K562 (cell line): ENCODE measurements around the gene DAB1.

Source experiments
- ATF2 ChIP-seq: sonication (generic); formaldehyde crosslinking; IDR thresholded peaks from 2 replicates; pipeline ENCODE4 v1.8.1; 2022; ENCODE audit warnings: missing genetic modification reagents
- CREM ChIP-seq: IDR thresholded peaks from 2 replicates; pipeline ENCODE4 v1.6.1; 2014; ENCODE audit warnings: antibody characterized with exemption, low read depth
- EGR1 ChIP-seq: fragments of 450-650 bp; conservative IDR thresholded peaks from 2 replicates; pipeline ENCODE4 v1.6.1; 2017; ENCODE audit warnings: mild to moderate bottlenecking
- HDAC2 ChIP-seq: fragments of 450-650 bp; IDR thresholded peaks from 2 replicates; pipeline ENCODE4 v1.6.1; 2016; ENCODE audit warnings: mild to moderate bottlenecking
- JUND ChIP-seq, 2 experiments: IDR thresholded peaks; 2 replicates in 1 of 2; 3 replicates in 1 of 2; pipeline ENCODE4 v1.6.1; 2011; ENCODE audit warnings: borderline replicate concordance in 2 of 2, low read depth in 2 of 2, low read length in 2 of 2, improper control_type of control experiment in 1 of 2, missing biosample characterization in 1 of 2, missing genetic modification characterization in 1 of 2, missing genetic modification reagents in 1 of 2
- MXI1 ChIP-seq: IDR thresholded peaks from 2 replicates; pipeline ENCODE4 v1.6.1; 2011; ENCODE audit warnings: low read depth, mild to moderate bottlenecking, improper control_type of control experiment, low read length
- SAP30 ChIP-seq: fragments of 200-600 bp; sonication (generic); IDR thresholded peaks from 2 replicates; pipeline ENCODE4 v1.6.1; 2012; ENCODE audit warnings: borderline replicate concordance, low read depth, mild to moderate bottlenecking, moderate library complexity, low read length, control low read depth, inconsistent platforms; ENCODE audit not compliant: insufficient read depth, poor library complexity, severe bottlenecking
- TEAD4 ChIP-seq, 2 experiments: sonication (generic) in 1 of 2; formaldehyde crosslinking in 1 of 2; IDR thresholded peaks; 2 replicates each; pipeline versions ENCODE4 v1.6.1 to v1.8.0; 2012 to 2022; ENCODE audit warnings: borderline replicate concordance in 1 of 2, inconsistent platforms in 1 of 2, low read length in 1 of 2, mild to moderate bottlenecking in 1 of 2, missing genetic modification reagents in 1 of 2
- USF2 ChIP-seq: sonication (generic); formaldehyde crosslinking; IDR thresholded peaks from 2 replicates; pipeline ENCODE4 v1.5.0; 2020; ENCODE audit warnings: missing genetic modification reagents
- ZNF274 ChIP-seq: IDR thresholded peaks from 2 replicates; pipeline ENCODE4 v1.6.1; 2011; ENCODE audit warnings: low read depth, mild to moderate bottlenecking, low read length, moderate library complexity, borderline replicate concordance
- ZNF354B ChIP-seq: fragments of 250-450 bp; sonication (Bioruptor Pico); IDR thresholded peaks from 2 replicates; pipeline ENCODE4 v1.4.0; 2020
- TF ChIP-seq, protein P1 (sequence below): fragments of 250-450 bp; sonication (Bioruptor Pico); IDR thresholded peaks from 2 replicates; pipeline ENCODE4 v1.4.0; 2020; ENCODE audit warnings: mild to moderate bottlenecking, moderate library complexity
- TF ChIP-seq, protein P2 (sequence below), 3 experiments: IDR thresholded peaks in 2 of 3; conservative IDR thresholded peaks in 1 of 3; 2 replicates each; pipeline ENCODE4 v1.5.1; 2011 to 2012; ENCODE audit warnings: low read length in 3 of 3, mild to moderate bottlenecking in 3 of 3, control low read depth in 2 of 3, improper control_type of control experiment in 1 of 3, inconsistent platforms in 1 of 3, low read depth in 1 of 3, mixed read lengths in 1 of 3, moderate library complexity in 1 of 3; ENCODE audit not compliant: insufficient read depth in 2 of 3
- TF ChIP-seq, protein P3 (sequence below), 2 experiments: fragments of 450-650 bp; formaldehyde crosslinking in 1 of 2; IDR thresholded peaks; 2 replicates each; pipeline versions ENCODE4 v1.4.0 to v1.6.1; 2014 to 2020; ENCODE audit warnings: mild to moderate bottlenecking in 2 of 2, borderline replicate concordance in 1 of 2, low read depth in 1 of 2

- TF ChIP-seq ATF2 (no peak), TEAD4 (IDR thresholded peaks at IDR 0.05; ENCODE audit: low read length) (no peak), TEAD4 (CRISPR knock-in tag; IDR thresholded peaks at IDR 0.05; ENCODE audit: borderline replicate concordance) (no peak), HDAC2 (no peak), SAP30 (no peak), ZNF354B (no peak), USF2 (CRISPR knock-in tag) (no peak), CREM (no peak), EGR1 (no peak), JUND (IDR thresholded peaks at IDR 0.05; ENCODE audit: borderline replicate concordance, low read depth, low read length) (no peak), JUND (tag; IDR thresholded peaks at IDR 0.05; ENCODE audit: borderline replicate concordance, low read depth, low read length) (no peak), ZNF274 (no peak), MXI1 (no peak)
- TF ChIP-seq, protein P1, sequence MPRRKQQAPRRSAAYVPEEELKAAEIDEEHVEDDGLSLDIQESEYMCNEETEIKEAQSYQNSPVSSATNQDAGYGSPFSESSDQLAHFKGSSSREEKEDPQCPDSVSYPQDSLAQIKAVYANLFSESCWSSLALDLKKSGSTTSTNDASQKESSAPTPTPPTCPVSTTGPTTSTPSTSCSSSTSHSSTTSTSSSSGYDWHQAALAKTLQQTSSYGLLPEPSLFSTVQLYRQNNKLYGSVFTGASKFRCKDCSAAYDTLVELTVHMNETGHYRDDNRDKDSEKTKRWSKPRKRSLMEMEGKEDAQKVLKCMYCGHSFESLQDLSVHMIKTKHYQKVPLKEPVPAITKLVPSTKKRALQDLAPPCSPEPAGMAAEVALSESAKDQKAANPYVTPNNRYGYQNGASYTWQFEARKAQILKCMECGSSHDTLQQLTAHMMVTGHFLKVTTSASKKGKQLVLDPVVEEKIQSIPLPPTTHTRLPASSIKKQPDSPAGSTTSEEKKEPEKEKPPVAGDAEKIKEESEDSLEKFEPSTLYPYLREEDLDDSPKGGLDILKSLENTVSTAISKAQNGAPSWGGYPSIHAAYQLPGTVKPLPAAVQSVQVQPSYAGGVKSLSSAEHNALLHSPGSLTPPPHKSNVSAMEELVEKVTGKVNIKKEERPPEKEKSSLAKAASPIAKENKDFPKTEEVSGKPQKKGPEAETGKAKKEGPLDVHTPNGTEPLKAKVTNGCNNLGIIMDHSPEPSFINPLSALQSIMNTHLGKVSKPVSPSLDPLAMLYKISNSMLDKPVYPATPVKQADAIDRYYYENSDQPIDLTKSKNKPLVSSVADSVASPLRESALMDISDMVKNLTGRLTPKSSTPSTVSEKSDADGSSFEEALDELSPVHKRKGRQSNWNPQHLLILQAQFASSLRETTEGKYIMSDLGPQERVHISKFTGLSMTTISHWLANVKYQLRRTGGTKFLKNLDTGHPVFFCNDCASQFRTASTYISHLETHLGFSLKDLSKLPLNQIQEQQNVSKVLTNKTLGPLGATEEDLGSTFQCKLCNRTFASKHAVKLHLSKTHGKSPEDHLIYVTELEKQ (CRISPR knock-in tag): no peak
- TF ChIP-seq, protein P2, sequence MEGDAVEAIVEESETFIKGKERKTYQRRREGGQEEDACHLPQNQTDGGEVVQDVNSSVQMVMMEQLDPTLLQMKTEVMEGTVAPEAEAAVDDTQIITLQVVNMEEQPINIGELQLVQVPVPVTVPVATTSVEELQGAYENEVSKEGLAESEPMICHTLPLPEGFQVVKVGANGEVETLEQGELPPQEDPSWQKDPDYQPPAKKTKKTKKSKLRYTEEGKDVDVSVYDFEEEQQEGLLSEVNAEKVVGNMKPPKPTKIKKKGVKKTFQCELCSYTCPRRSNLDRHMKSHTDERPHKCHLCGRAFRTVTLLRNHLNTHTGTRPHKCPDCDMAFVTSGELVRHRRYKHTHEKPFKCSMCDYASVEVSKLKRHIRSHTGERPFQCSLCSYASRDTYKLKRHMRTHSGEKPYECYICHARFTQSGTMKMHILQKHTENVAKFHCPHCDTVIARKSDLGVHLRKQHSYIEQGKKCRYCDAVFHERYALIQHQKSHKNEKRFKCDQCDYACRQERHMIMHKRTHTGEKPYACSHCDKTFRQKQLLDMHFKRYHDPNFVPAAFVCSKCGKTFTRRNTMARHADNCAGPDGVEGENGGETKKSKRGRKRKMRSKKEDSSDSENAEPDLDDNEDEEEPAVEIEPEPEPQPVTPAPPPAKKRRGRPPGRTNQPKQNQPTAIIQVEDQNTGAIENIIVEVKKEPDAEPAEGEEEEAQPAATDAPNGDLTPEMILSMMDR (IDR thresholded peaks at IDR 0.05 in 2 of 3, conservative IDR thresholded peaks at IDR 0.05 in 1 of 3; ENCODE audit: insufficient read depth in 2 of 3, low read depth in 1 of 3, low read length in 3 of 3): peak; percentile 35 to 63 (median 51)
- TF ChIP-seq, protein P3, sequence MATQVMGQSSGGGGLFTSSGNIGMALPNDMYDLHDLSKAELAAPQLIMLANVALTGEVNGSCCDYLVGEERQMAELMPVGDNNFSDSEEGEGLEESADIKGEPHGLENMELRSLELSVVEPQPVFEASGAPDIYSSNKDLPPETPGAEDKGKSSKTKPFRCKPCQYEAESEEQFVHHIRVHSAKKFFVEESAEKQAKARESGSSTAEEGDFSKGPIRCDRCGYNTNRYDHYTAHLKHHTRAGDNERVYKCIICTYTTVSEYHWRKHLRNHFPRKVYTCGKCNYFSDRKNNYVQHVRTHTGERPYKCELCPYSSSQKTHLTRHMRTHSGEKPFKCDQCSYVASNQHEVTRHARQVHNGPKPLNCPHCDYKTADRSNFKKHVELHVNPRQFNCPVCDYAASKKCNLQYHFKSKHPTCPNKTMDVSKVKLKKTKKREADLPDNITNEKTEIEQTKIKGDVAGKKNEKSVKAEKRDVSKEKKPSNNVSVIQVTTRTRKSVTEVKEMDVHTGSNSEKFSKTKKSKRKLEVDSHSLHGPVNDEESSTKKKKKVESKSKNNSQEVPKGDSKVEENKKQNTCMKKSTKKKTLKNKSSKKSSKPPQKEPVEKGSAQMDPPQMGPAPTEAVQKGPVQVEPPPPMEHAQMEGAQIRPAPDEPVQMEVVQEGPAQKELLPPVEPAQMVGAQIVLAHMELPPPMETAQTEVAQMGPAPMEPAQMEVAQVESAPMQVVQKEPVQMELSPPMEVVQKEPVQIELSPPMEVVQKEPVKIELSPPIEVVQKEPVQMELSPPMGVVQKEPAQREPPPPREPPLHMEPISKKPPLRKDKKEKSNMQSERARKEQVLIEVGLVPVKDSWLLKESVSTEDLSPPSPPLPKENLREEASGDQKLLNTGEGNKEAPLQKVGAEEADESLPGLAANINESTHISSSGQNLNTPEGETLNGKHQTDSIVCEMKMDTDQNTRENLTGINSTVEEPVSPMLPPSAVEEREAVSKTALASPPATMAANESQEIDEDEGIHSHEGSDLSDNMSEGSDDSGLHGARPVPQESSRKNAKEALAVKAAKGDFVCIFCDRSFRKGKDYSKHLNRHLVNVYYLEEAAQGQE (IDR thresholded peaks at IDR 0.05; ENCODE audit: borderline replicate concordance): no peak
- TF ChIP-seq, protein P3 (CRISPR knock-in tag; IDR thresholded peaks at IDR 0.05; ENCODE audit: low read depth): no peak
Observed at GRCh38 chr1:57079454-57080157, 344.3 kb downstream of the DAB1 start.
